ENCODE data around the gene AP1B1. TPM values are rescaled to one million over a fixed set of nuclear protein-coding genes. Genes with fewer than 3 reads are reported as not detected.

AP1B1 gene
- polyA plus RNA-seq, 1 donor (not counting 4 experiments of a cell fraction or from before 2014, with no cell fraction given), result 55.3 TPM

GRCh38 chr22:29374401-29374800 is 14.0 kb downstream of the AP1B1 start:
- Histone ChIP-seq H3K79me2 (ENCODE audit: control insufficient read depth, insufficient read depth, low read length) (peaks cover 44% of the 10 kb centered on the region), H3K9me1 (ENCODE audit: control insufficient read depth, extremely low read depth, insufficient read depth, low read length) (no peaks in the 10 kb centered on the region), H3K4me2 (ENCODE audit: control insufficient read depth, extremely low read depth, insufficient read depth, low read depth, low read length) (no peak overlapping the region), H3K9ac (ENCODE audit: control insufficient read depth, extremely low read depth, insufficient read depth, low read length) (no peak overlapping the region), H3K4me1 (ENCODE audit: control insufficient read depth, extremely low read depth, insufficient read depth, low read length) (peaks cover 25% of the 10 kb centered on the region), H4K20me1 (ENCODE audit: control insufficient read depth, extremely low read depth, insufficient read depth, low read length) (peaks cover 3% of the 10 kb centered on the region), H3K4me3 (ENCODE audit: control insufficient read depth in 2 of 3, extremely low read depth in 1 of 3, insufficient read depth in 2 of 3, low read depth in 1 of 3, low read length in 3 of 3) (no peak overlapping the region), H3K36me3 (ENCODE audit: control insufficient read depth in 2 of 2, extremely low read depth in 1 of 2, insufficient read depth in 2 of 2, low read length in 2 of 2) (peaks cover 10 to 11% of the 10 kb centered on the region in 2 experiments), H3K9me3 (ENCODE audit: control insufficient read depth, low read depth, low read length) (no peaks in the 10 kb centered on the region), H3K27me3 (ENCODE audit: control insufficient read depth, extremely low read depth, insufficient read depth, low read length) (no peaks in the 10 kb centered on the region), H3K27ac (ENCODE audit: control insufficient read depth, insufficient read depth, low read length) (no peak overlapping the region), H2AFZ (ENCODE audit: control insufficient read depth, low read length) (no peak overlapping the region)
- dilution Hi-C loops (cut with MboI; ENCODE audit: extremely low pct_ligation_motif_present, low sequenced_read_pairs), result no loop called here
- FAIRE-seq (no peak), DNase-seq (ENCODE audit: low read depth, low spot score) (no peak)
- TF ChIP-seq EZH2 (IDR thresholded peaks at IDR 0.05; ENCODE audit: low read length) (no peak), CTCF (optimal IDR thresholded peaks at IDR 0.05 in 1 of 3, IDR thresholded peaks at IDR 0.05 in 1 of 3, conservative IDR thresholded peaks at IDR 0.05 in 1 of 3; ENCODE audit: extremely low read depth in 1 of 3, insufficient read depth in 2 of 3, low read length in 3 of 3) (no peak)

GRCh38 chr22:29370537-29370936 is 17.8 kb downstream of the AP1B1 start:
- peaks cover 36% of the 10 kb centered on the region for H3K79me2 ChIP-seq (ENCODE audit: control insufficient read depth, insufficient read depth, low read length)
- H3K36me3 ChIP-seq (ENCODE audit: control insufficient read depth in 2 of 2, extremely low read depth in 1 of 2, insufficient read depth in 2 of 2, low read length in 2 of 2), result peaks cover 10 to 13% of the 10 kb centered on the region in 2 experiments
- H3K27ac ChIP-seq (ENCODE audit: control insufficient read depth, insufficient read depth, low read length), result no peak overlapping the region
- TF ChIP-seq EZH2 (IDR thresholded peaks at IDR 0.05; ENCODE audit: low read length), result no peak
- TF ChIP-seq CTCF (optimal IDR thresholded peaks at IDR 0.05 in 1 of 3, IDR thresholded peaks at IDR 0.05 in 1 of 3, conservative IDR thresholded peaks at IDR 0.05 in 1 of 3; ENCODE audit: extremely low read depth in 1 of 3, insufficient read depth in 2 of 3, low read length in 3 of 3), result no peak
- no peaks in the 10 kb centered on the region for H3K9me1 ChIP-seq (ENCODE audit: control insufficient read depth, extremely low read depth, insufficient read depth, low read length)
- H2AFZ ChIP-seq (ENCODE audit: control insufficient read depth, low read length), result no peak overlapping the region
- H3K27me3 ChIP-seq (ENCODE audit: control insufficient read depth, extremely low read depth, insufficient read depth, low read length), result no peaks in the 10 kb centered on the region
- H3K4me2 ChIP-seq (ENCODE audit: control insufficient read depth, extremely low read depth, insufficient read depth, low read depth, low read length), result no peak overlapping the region
- DNase-seq (ENCODE audit: low read depth, low spot score) (no peak), FAIRE-seq (no peak)
- no peak overlapping the region for H3K4me3 ChIP-seq (ENCODE audit: control insufficient read depth in 2 of 3, extremely low read depth in 1 of 3, insufficient read depth in 2 of 3, low read depth in 1 of 3, low read length in 3 of 3)
- H3K4me1 ChIP-seq (ENCODE audit: control insufficient read depth, extremely low read depth, insufficient read depth, low read length), result no peaks in the 10 kb centered on the region
- no peak overlapping the region for H3K9ac ChIP-seq (ENCODE audit: control insufficient read depth, extremely low read depth, insufficient read depth, low read length)
- dilution Hi-C loops (cut with MboI; ENCODE audit: extremely low pct_ligation_motif_present, low sequenced_read_pairs), result no loop called here
- peaks cover 3% of the 10 kb centered on the region for H4K20me1 ChIP-seq (ENCODE audit: control insufficient read depth, extremely low read depth, insufficient read depth, low read length)
- no peaks in the 10 kb centered on the region for H3K9me3 ChIP-seq (ENCODE audit: control insufficient read depth, low read depth, low read length)

All from keratinocyte (primary cell).